HK-2 (cell line): ENCODE results near the gene SOX14.

ENCODE experiments used
- DNase-seq: peaks from one replicate; pipeline ENCODE4 v3.0.0-alpha.2; 2018; ENCODE audit not compliant: unreplicated experiment

Gene SOX14

GRCh38 chr3:137764001-137764433, at the start of gene SOX14:
Gene SOX14, plus strand, starts transcription at chr3:137764315. Its CDS starts 470 bp downstream, at chr3:137764785.
- no peak for DNase-seq

- DNase-seq: no peak
These were observed 49.6 kb upstream of the SOX14 start for GRCh38 chr3:137714551-137714950.

GRCh38 chr3:137724240-137724639, 39.9 kb upstream of the SOX14 start:
- no peak for DNase-seq

- DNase-seq: no peak
These were observed 26.9 kb upstream of the SOX14 start for GRCh38 chr3:137737208-137737607.

- no peak for DNase-seq
These were observed 25.4 kb upstream of the SOX14 start for GRCh38 chr3:137738710-137739109.

- no peak for DNase-seq
These were observed 20.5 kb upstream of the SOX14 start for GRCh38 chr3:137743608-137744007.

GRCh38 chr3:137746808-137747207, 17.3 kb upstream of the SOX14 start:
- no peak for DNase-seq

GRCh38 chr3:137759505-137759904, 4.6 kb upstream of the SOX14 start:
- DNase-seq: no peak

GRCh38 chr3:137760341-137761098, 3.6 kb upstream of the SOX14 start:
- no peak for DNase-seq

GRCh38 chr3:137761099-137761562, 3.0 kb upstream of the SOX14 start:
- DNase-seq: no peak

GRCh38 chr3:137761563-137762503, 2.3 kb upstream of the SOX14 start:
- no peak for DNase-seq

GRCh38 chr3:137762674-137763593, 1.2 kb upstream of the SOX14 start:
- DNase-seq: no peak

- no peak for DNase-seq
These were observed 549 bp upstream of the SOX14 start for GRCh38 chr3:137763594-137763938.

- DNase-seq: no peak
These were observed 621 bp downstream of the SOX14 start for GRCh38 chr3:137764563-137765309.

- no peak for DNase-seq
These were observed 1.4 kb downstream of the SOX14 start for GRCh38 chr3:137765310-137766033.

GRCh38 chr3:137766041-137766875, 2.1 kb downstream of the SOX14 start:
- DNase-seq: no peak

GRCh38 chr3:137766876-137767537, 2.9 kb downstream of the SOX14 start:
- DNase-seq: no peak

- no peak for DNase-seq
These were observed 3.6 kb downstream of the SOX14 start for GRCh38 chr3:137767538-137768360.
